Stimulated activated CD4-positive, alpha-beta T cell treated with anti-CD3 and anti-CD28 coated beads, Interleukin-1b, Interleukin-23, amount 100 ng/mL, for 48 hours (primary cell): Measurements from ENCODE around the gene MYF6.
"Not testable (repeated sequence)": the region's sequence is repeated elsewhere in the genome, so short reads cannot be mapped to it uniquely, and the experiment has no call there.

ENCODE experiments used
- DNase-seq: peaks from one replicate; pipeline ENCODE4 v3.0.0-alpha.2; 2020

The MYF6 gene

GRCh38 chr12:80707126-80707829, at the start of gene MYF6:
TSS of gene MYF6 (plus strand) at chr12:80707634. CDS start at chr12:80707720, 86 bp downstream.
- no peak for DNase-seq

GRCh38 chr12:80659512-80660063, 47.8 kb upstream of the MYF6 start:
- no peak for DNase-seq

GRCh38 chr12:80662586-80662985, 44.8 kb upstream of the MYF6 start:
- DNase-seq, result no peak

GRCh38 chr12:80670214-80670613, 37.2 kb upstream of the MYF6 start:
- DNase-seq, result no peak

- DNase-seq, result not testable (repeated sequence)
Observed at GRCh38 chr12:80676042-80676636, 31.3 kb upstream of the MYF6 start.

- DNase-seq, result no peak
Observed at GRCh38 chr12:80676856-80677255, 30.6 kb upstream of the MYF6 start.

GRCh38 chr12:80677994-80678393, 29.4 kb upstream of the MYF6 start:
- DNase-seq, result no peak

GRCh38 chr12:80679346-80680131, 27.9 kb upstream of the MYF6 start:
- DNase-seq, result no peak

GRCh38 chr12:80681287-80681686, 26.1 kb upstream of the MYF6 start:
- DNase-seq, result no peak

GRCh38 chr12:80681786-80682185, 25.6 kb upstream of the MYF6 start:
- no peak for DNase-seq

GRCh38 chr12:80684077-80684495, 23.3 kb upstream of the MYF6 start:
- DNase-seq, result no peak

GRCh38 chr12:80690090-80690489, 17.3 kb upstream of the MYF6 start:
- no peak for DNase-seq

GRCh38 chr12:80690513-80690912, 16.9 kb upstream of the MYF6 start:
- no peak for DNase-seq

GRCh38 chr12:80692114-80692513, 15.3 kb upstream of the MYF6 start:
- DNase-seq, result no peak

GRCh38 chr12:80697270-80697887, 10.1 kb upstream of the MYF6 start:
- DNase-seq, result no peak

GRCh38 chr12:80698256-80698655, 9.2 kb upstream of the MYF6 start:
- no peak for DNase-seq

- DNase-seq, result no peak
Observed at GRCh38 chr12:80698847-80699542, 8.4 kb upstream of the MYF6 start.

- DNase-seq, result no peak
Observed at GRCh38 chr12:80700327-80700726, 7.1 kb upstream of the MYF6 start.

- no peak for DNase-seq
Observed at GRCh38 chr12:80701388-80701787, 6.0 kb upstream of the MYF6 start.

- DNase-seq, result no peak
Observed at GRCh38 chr12:80702889-80703805, 4.3 kb upstream of the MYF6 start.

GRCh38 chr12:80704420-80704819, 3.0 kb upstream of the MYF6 start:
- no peak for DNase-seq
